Measurements from ENCODE around the gene ADAMTS8.

Gene ADAMTS8

GRCh38 chr11:130409594-130410388, 18.6 kb downstream of the ADAMTS8 start:
- no peaks in the 10 kb centered on the region for H3K4me1 ChIP-seq (ENCODE audit: control insufficient read depth in 2 of 2, insufficient read depth in 2 of 2, low read length in 2 of 2)
- H3K9me3 ChIP-seq (ENCODE audit: control insufficient read depth in 2 of 2, low read length in 2 of 2): no peaks in the 10 kb centered on the region
- no peak overlapping the region for H3K27ac ChIP-seq (ENCODE audit: low read depth in 2 of 2, low read length in 2 of 2)
- no peak overlapping the region for H3K9ac ChIP-seq (ENCODE audit: low read depth in 1 of 2, low read length in 2 of 2)
- no peaks in the 10 kb centered on the region for H3K27me3 ChIP-seq (ENCODE audit: control insufficient read depth in 2 of 2, insufficient read depth in 2 of 2, low read length in 2 of 2)
- H3K4me3 ChIP-seq (ENCODE audit: low read length in 2 of 2): no peak overlapping the region
- no peaks in the 10 kb centered on the region for H3K36me3 ChIP-seq (ENCODE audit: control insufficient read depth in 2 of 2, insufficient read depth in 2 of 2, low read length in 2 of 2)

GRCh38 chr11:130408901-130409300, 19.5 kb downstream of the ADAMTS8 start:
- no peaks in the 10 kb centered on the region for H3K4me1 ChIP-seq (ENCODE audit: control insufficient read depth in 2 of 2, insufficient read depth in 2 of 2, low read length in 2 of 2)
- H3K4me3 ChIP-seq (ENCODE audit: low read length in 2 of 2): no peak overlapping the region
- no peak overlapping the region for H3K27ac ChIP-seq (ENCODE audit: low read depth in 2 of 2, low read length in 2 of 2)
- no peaks in the 10 kb centered on the region for H3K9me3 ChIP-seq (ENCODE audit: control insufficient read depth in 2 of 2, low read length in 2 of 2)
- H3K9ac ChIP-seq (ENCODE audit: low read depth in 1 of 2, low read length in 2 of 2): no peak overlapping the region
- H3K36me3 ChIP-seq (ENCODE audit: control insufficient read depth in 2 of 2, insufficient read depth in 2 of 2, low read length in 2 of 2): no peaks in the 10 kb centered on the region
- no peaks in the 10 kb centered on the region for H3K27me3 ChIP-seq (ENCODE audit: control insufficient read depth in 2 of 2, insufficient read depth in 2 of 2, low read length in 2 of 2)

GRCh38 chr11:130408401-130408890, 20.0 kb downstream of the ADAMTS8 start:
- Histone ChIP-seq H3K4me3 (ENCODE audit: low read length in 2 of 2) (no peak overlapping the region), H3K4me1 (ENCODE audit: control insufficient read depth in 2 of 2, insufficient read depth in 2 of 2, low read length in 2 of 2) (no peaks in the 10 kb centered on the region), H3K9me3 (ENCODE audit: control insufficient read depth in 2 of 2, low read length in 2 of 2) (no peaks in the 10 kb centered on the region), H3K27ac (ENCODE audit: low read depth in 2 of 2, low read length in 2 of 2) (no peak overlapping the region), H3K36me3 (ENCODE audit: control insufficient read depth in 2 of 2, insufficient read depth in 2 of 2, low read length in 2 of 2) (no peaks in the 10 kb centered on the region), H3K27me3 (ENCODE audit: control insufficient read depth in 2 of 2, insufficient read depth in 2 of 2, low read length in 2 of 2) (no peaks in the 10 kb centered on the region), H3K9ac (ENCODE audit: low read depth in 1 of 2, low read length in 2 of 2) (no peak overlapping the region)

- H3K36me3 ChIP-seq (ENCODE audit: control insufficient read depth in 2 of 2, insufficient read depth in 2 of 2, low read length in 2 of 2): no peaks in the 10 kb centered on the region
- H3K4me1 ChIP-seq (ENCODE audit: control insufficient read depth in 2 of 2, insufficient read depth in 2 of 2, low read length in 2 of 2): no peaks in the 10 kb centered on the region
- no peaks in the 10 kb centered on the region for H3K27me3 ChIP-seq (ENCODE audit: control insufficient read depth in 2 of 2, insufficient read depth in 2 of 2, low read length in 2 of 2)
- no peak overlapping the region for H3K27ac ChIP-seq (ENCODE audit: low read depth in 2 of 2, low read length in 2 of 2)
- no peak overlapping the region for H3K4me3 ChIP-seq (ENCODE audit: low read length in 2 of 2)
- H3K9me3 ChIP-seq (ENCODE audit: control insufficient read depth in 2 of 2, low read length in 2 of 2): no peaks in the 10 kb centered on the region
- no peak overlapping the region for H3K9ac ChIP-seq (ENCODE audit: low read depth in 1 of 2, low read length in 2 of 2)
These were observed 20.4 kb downstream of the ADAMTS8 start for GRCh38 chr11:130407978-130408377.

GRCh38 chr11:130405428-130405827, 23.0 kb downstream of the ADAMTS8 start:
- no peak overlapping the region for H3K9ac ChIP-seq (ENCODE audit: low read depth in 1 of 2, low read length in 2 of 2)
- H3K36me3 ChIP-seq (ENCODE audit: control insufficient read depth in 2 of 2, insufficient read depth in 2 of 2, low read length in 2 of 2): no peaks in the 10 kb centered on the region
- H3K4me3 ChIP-seq (ENCODE audit: low read length in 2 of 2): no peak overlapping the region
- no peak overlapping the region for H3K27ac ChIP-seq (ENCODE audit: low read depth in 2 of 2, low read length in 2 of 2)
- H3K27me3 ChIP-seq (ENCODE audit: control insufficient read depth in 2 of 2, insufficient read depth in 2 of 2, low read length in 2 of 2): no peaks in the 10 kb centered on the region
- H3K9me3 ChIP-seq (ENCODE audit: control insufficient read depth in 2 of 2, low read length in 2 of 2): no peaks in the 10 kb centered on the region
- peaks cover 0 to 3% of the 10 kb centered on the region in 2 donors for H3K4me1 ChIP-seq (ENCODE audit: control insufficient read depth in 2 of 2, insufficient read depth in 2 of 2, low read length in 2 of 2)

- Histone ChIP-seq H3K9me3 (ENCODE audit: control insufficient read depth in 2 of 2, low read length in 2 of 2) (no peaks in the 10 kb centered on the region), H3K4me3 (ENCODE audit: low read length in 2 of 2) (no peak overlapping the region), H3K36me3 (ENCODE audit: control insufficient read depth in 2 of 2, insufficient read depth in 2 of 2, low read length in 2 of 2) (no peaks in the 10 kb centered on the region), H3K27ac (ENCODE audit: low read depth in 2 of 2, low read length in 2 of 2) (no peak overlapping the region), H3K4me1 (ENCODE audit: control insufficient read depth in 2 of 2, insufficient read depth in 2 of 2, low read length in 2 of 2) (peaks cover 0 to 3% of the 10 kb centered on the region in 2 donors), H3K27me3 (ENCODE audit: control insufficient read depth in 2 of 2, insufficient read depth in 2 of 2, low read length in 2 of 2) (no peaks in the 10 kb centered on the region), H3K9ac (ENCODE audit: low read depth in 1 of 2, low read length in 2 of 2) (no peak overlapping the region)
These were observed 23.7 kb downstream of the ADAMTS8 start for GRCh38 chr11:130404727-130405126.

- peaks cover 0 to 3% of the 10 kb centered on the region in 2 donors for H3K4me1 ChIP-seq (ENCODE audit: control insufficient read depth in 2 of 2, insufficient read depth in 2 of 2, low read length in 2 of 2)
- no peak overlapping the region for H3K4me3 ChIP-seq (ENCODE audit: low read length in 2 of 2)
- H3K9ac ChIP-seq (ENCODE audit: low read depth in 1 of 2, low read length in 2 of 2): no peak overlapping the region
- H3K36me3 ChIP-seq (ENCODE audit: control insufficient read depth in 2 of 2, insufficient read depth in 2 of 2, low read length in 2 of 2): no peaks in the 10 kb centered on the region
- no peaks in the 10 kb centered on the region for H3K27me3 ChIP-seq (ENCODE audit: control insufficient read depth in 2 of 2, insufficient read depth in 2 of 2, low read length in 2 of 2)
- no peaks in the 10 kb centered on the region for H3K9me3 ChIP-seq (ENCODE audit: control insufficient read depth in 2 of 2, low read length in 2 of 2)
- H3K27ac ChIP-seq (ENCODE audit: low read depth in 2 of 2, low read length in 2 of 2): peak overlapping the region; percentile 17 to 25
These were observed 24.4 kb downstream of the ADAMTS8 start for GRCh38 chr11:130403967-130404366.

GRCh38 chr11:130403271-130403804, 25.1 kb downstream of the ADAMTS8 start:
- peaks cover 0 to 3% of the 10 kb centered on the region in 2 donors for H3K4me1 ChIP-seq (ENCODE audit: control insufficient read depth in 2 of 2, insufficient read depth in 2 of 2, low read length in 2 of 2)
- no peaks in the 10 kb centered on the region for H3K9me3 ChIP-seq (ENCODE audit: control insufficient read depth in 2 of 2, low read length in 2 of 2)
- H3K9ac ChIP-seq (ENCODE audit: low read depth in 1 of 2, low read length in 2 of 2): no peak overlapping the region
- no peaks in the 10 kb centered on the region for H3K27me3 ChIP-seq (ENCODE audit: control insufficient read depth in 2 of 2, insufficient read depth in 2 of 2, low read length in 2 of 2)
- H3K36me3 ChIP-seq (ENCODE audit: control insufficient read depth in 2 of 2, insufficient read depth in 2 of 2, low read length in 2 of 2): no peaks in the 10 kb centered on the region
- peak overlapping the region; percentile 17 to 25 for H3K27ac ChIP-seq (ENCODE audit: low read depth in 2 of 2, low read length in 2 of 2)
- no peak overlapping the region for H3K4me3 ChIP-seq (ENCODE audit: low read length in 2 of 2)

- Histone ChIP-seq H3K4me1 (ENCODE audit: control insufficient read depth in 2 of 2, insufficient read depth in 2 of 2, low read length in 2 of 2) (peaks cover 0 to 3% of the 10 kb centered on the region in 2 donors), H3K27ac (ENCODE audit: low read depth in 2 of 2, low read length in 2 of 2) (no peak overlapping the region), H3K9ac (ENCODE audit: low read depth in 1 of 2, low read length in 2 of 2) (no peak overlapping the region), H3K9me3 (ENCODE audit: control insufficient read depth in 2 of 2, low read length in 2 of 2) (no peaks in the 10 kb centered on the region), H3K36me3 (ENCODE audit: control insufficient read depth in 2 of 2, insufficient read depth in 2 of 2, low read length in 2 of 2) (no peaks in the 10 kb centered on the region), H3K27me3 (ENCODE audit: control insufficient read depth in 2 of 2, insufficient read depth in 2 of 2, low read length in 2 of 2) (no peaks in the 10 kb centered on the region), H3K4me3 (ENCODE audit: low read length in 2 of 2) (no peak overlapping the region)
These were observed 25.8 kb downstream of the ADAMTS8 start for GRCh38 chr11:130402570-130402969.

- Histone ChIP-seq H3K9me3 (ENCODE audit: control insufficient read depth in 2 of 2, low read length in 2 of 2) (no peaks in the 10 kb centered on the region), H3K4me3 (ENCODE audit: low read length in 2 of 2) (no peak overlapping the region), H3K9ac (ENCODE audit: low read depth in 1 of 2, low read length in 2 of 2) (no peak overlapping the region), H3K4me1 (ENCODE audit: control insufficient read depth in 2 of 2, insufficient read depth in 2 of 2, low read length in 2 of 2) (peaks cover 0 to 3% of the 10 kb centered on the region in 2 donors), H3K36me3 (ENCODE audit: control insufficient read depth in 2 of 2, insufficient read depth in 2 of 2, low read length in 2 of 2) (no peaks in the 10 kb centered on the region), H3K27me3 (ENCODE audit: control insufficient read depth in 2 of 2, insufficient read depth in 2 of 2, low read length in 2 of 2) (no peaks in the 10 kb centered on the region), H3K27ac (ENCODE audit: low read depth in 2 of 2, low read length in 2 of 2) (no peak overlapping the region)
These were observed 27.5 kb downstream of the ADAMTS8 start for GRCh38 chr11:130400781-130401483.

All from mucosa of rectum (tissue), 2 donors.